Measurements from ENCODE around the gene PLXNA4.

DNA sequence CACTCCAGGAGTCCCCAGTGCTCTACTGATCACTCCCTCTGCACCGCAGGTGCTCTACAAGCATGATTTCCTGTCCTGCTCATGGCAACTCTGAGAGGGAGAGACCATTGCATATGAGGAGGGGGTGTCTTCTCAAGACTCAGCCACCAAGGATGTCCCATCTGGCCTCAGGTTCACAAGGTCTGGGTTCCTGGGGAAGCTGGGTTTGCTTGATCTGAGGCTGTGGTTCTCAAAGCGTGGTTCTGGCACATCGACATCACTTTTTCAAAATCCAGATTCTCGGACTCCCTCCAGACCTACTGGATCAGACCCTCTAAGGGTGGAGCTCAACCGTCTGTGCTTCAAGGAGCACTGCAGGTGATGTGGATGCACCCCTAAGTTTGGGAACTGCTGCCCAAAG lies 247.5 kb downstream of the PLXNA4 start:
- TF ChIP-seq, protein P1, sequence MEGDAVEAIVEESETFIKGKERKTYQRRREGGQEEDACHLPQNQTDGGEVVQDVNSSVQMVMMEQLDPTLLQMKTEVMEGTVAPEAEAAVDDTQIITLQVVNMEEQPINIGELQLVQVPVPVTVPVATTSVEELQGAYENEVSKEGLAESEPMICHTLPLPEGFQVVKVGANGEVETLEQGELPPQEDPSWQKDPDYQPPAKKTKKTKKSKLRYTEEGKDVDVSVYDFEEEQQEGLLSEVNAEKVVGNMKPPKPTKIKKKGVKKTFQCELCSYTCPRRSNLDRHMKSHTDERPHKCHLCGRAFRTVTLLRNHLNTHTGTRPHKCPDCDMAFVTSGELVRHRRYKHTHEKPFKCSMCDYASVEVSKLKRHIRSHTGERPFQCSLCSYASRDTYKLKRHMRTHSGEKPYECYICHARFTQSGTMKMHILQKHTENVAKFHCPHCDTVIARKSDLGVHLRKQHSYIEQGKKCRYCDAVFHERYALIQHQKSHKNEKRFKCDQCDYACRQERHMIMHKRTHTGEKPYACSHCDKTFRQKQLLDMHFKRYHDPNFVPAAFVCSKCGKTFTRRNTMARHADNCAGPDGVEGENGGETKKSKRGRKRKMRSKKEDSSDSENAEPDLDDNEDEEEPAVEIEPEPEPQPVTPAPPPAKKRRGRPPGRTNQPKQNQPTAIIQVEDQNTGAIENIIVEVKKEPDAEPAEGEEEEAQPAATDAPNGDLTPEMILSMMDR (IDR thresholded peaks at IDR 0.05; ENCODE audit: low read depth, low read length), result no peak
- no peak for TF ChIP-seq POLR2A (IDR thresholded peaks at IDR 0.05; ENCODE audit: extremely low read depth, insufficient read length)
